ENCODE measurements around the gene TSPAN5.

TSPAN5 gene

DNA sequence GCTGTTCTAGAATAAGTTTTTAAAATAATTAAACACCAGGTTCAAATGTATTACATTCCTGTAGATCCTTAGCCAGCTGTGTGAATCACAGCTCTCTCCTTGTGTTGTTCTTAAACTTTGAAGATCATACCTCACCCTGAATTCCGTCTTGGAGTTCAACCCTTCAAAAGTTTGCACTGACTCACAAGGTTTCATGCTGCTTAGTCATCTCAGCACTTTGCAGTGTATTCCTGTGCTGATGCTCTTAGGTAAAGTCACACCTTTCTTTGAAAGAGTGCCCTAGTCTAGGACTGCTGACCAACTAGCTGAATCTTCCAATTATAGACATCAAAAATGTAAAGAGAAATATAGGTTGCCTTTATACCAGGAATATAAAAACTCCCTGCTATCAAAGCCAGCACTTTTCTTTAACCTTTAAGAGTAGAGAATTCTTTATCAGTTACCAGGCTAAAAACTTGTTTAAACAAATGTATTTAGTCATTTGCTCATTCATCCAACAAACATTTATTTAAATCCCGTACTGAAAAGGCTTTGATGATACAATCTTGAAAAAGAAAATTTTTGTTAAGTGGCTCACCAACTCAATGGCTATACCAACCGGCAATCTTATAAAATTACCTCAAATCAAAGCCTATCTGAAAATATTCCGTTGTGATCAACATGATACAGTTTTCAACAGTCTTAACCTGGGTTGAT is 227.6 kb downstream of the TSPAN5 start:
- ChIA-PET POLR2A (no interaction called here), CTCF (interaction anchor here (0.5 to 0.6 kb wide), 2 partner anchors 383 to 1185 kb away, joined by 3 read pairs; no protein-coding TSS in a partner anchor)
- no peak for TF ChIP-seq ZNF211 (tag by site-specific recombination; IDR thresholded peaks at IDR 0.05; ENCODE audit: low read depth)
- TF ChIP-seq ZNF341 (tag by site-specific recombination; IDR thresholded peaks at IDR 0.05; ENCODE audit: low read depth): no peak
- TF ChIP-seq ZNF19 (tag by site-specific recombination; IDR thresholded peaks at IDR 0.05; ENCODE audit: low read depth): no peak
- no peak for TF ChIP-seq ZNF580 (tag by site-specific recombination; IDR thresholded peaks at IDR 0.05)
- no peak for TF ChIP-seq ZSCAN16 (tag by site-specific recombination; IDR thresholded peaks at IDR 0.05)
- TF ChIP-seq MEIS1 (CRISPR knock-in tag; IDR thresholded peaks at IDR 0.05; ENCODE audit: borderline replicate concordance): no peak
- no peak for TF ChIP-seq ZNF48 (tag by site-specific recombination; IDR thresholded peaks at IDR 0.05)
- no peak for TF ChIP-seq MYNN (tag by site-specific recombination; IDR thresholded peaks at IDR 0.05; ENCODE audit: borderline replicate concordance)
- no peak for TF ChIP-seq ZNF707 (tag by site-specific recombination; IDR thresholded peaks at IDR 0.05)
- TF ChIP-seq ZNF423 (tag by site-specific recombination; IDR thresholded peaks at IDR 0.05): no peak
- no peak for TF ChIP-seq ZNF114 (tag by site-specific recombination; IDR thresholded peaks at IDR 0.05)
- TF ChIP-seq WT1 (tag by site-specific recombination; IDR thresholded peaks at IDR 0.05): no peak
- TF ChIP-seq ZFP3 (tag by site-specific recombination; IDR thresholded peaks at IDR 0.05; ENCODE audit: low read depth): no peak
- no peak for TF ChIP-seq OVOL3 (tag by site-specific recombination; IDR thresholded peaks at IDR 0.05)
- no peak for TF ChIP-seq ZNF366 (tag by site-specific recombination; conservative IDR thresholded peaks at IDR 0.05)
- no peak overlapping the region for H3K4me3 ChIP-seq (ENCODE audit: low read depth, low read length)
- peaks cover 5 to 10% of the 10 kb centered on the region in 2 experiments; a peak in 2 of 3 replicates for H3K36me3 ChIP-seq (ENCODE audit: control insufficient read depth in 2 of 2, insufficient read depth in 1 of 2, low read length in 2 of 2)
- H3K9me3 ChIP-seq (ENCODE audit: control insufficient read depth, insufficient read depth, low read depth, low read length): no peaks in the 10 kb centered on the region
- H3K4me1 ChIP-seq (ENCODE audit: control insufficient read depth, insufficient read depth, low read length): no peaks in the 10 kb centered on the region
- no peak overlapping the region for H3K27ac ChIP-seq (ENCODE audit: extremely low read depth, low read depth, low read length)

GRCh38 chr4:98423009-98423408 is 235.4 kb downstream of the TSPAN5 start:
- peaks cover 0 to 15% of the 10 kb centered on the region in 2 experiments; a peak in 1 of 3 replicates for H3K36me3 ChIP-seq (ENCODE audit: control insufficient read depth in 2 of 2, insufficient read depth in 1 of 2, low read length in 2 of 2)

More at GRCh38 chr4:98423009-98423408, 235.4 kb downstream of the TSPAN5 start:
- no peak overlapping the region for H3K27ac ChIP-seq (ENCODE audit: extremely low read depth, low read depth, low read length)
- H3K4me3 ChIP-seq (ENCODE audit: low read depth, low read length): no peak overlapping the region
- CTCF ChIA-PET: no interaction called here
- no peaks in the 10 kb centered on the region for H3K4me1 ChIP-seq (ENCODE audit: control insufficient read depth, insufficient read depth, low read length)
- TF ChIP-seq ZNF530 (tag by site-specific recombination; IDR thresholded peaks at IDR 0.05; ENCODE audit: low read depth) (no peak), ZNF776 (tag by site-specific recombination; IDR thresholded peaks at IDR 0.05; ENCODE audit: borderline replicate concordance) (no peak), SP3 (tag by site-specific recombination; IDR thresholded peaks at IDR 0.05) (no peak), SCRT1 (tag by site-specific recombination; IDR thresholded peaks at IDR 0.05; ENCODE audit: borderline replicate concordance) (no peak), SCRT2 (tag by site-specific recombination; IDR thresholded peaks at IDR 0.05) (no peak), ZNF155 (tag by site-specific recombination; IDR thresholded peaks at IDR 0.05) (no peak), KLF7 (tag by site-specific recombination; IDR thresholded peaks at IDR 0.05; ENCODE audit: borderline replicate concordance) (no peak), HOXA7 (CRISPR knock-in tag; IDR thresholded peaks at IDR 0.05; ENCODE audit: borderline replicate concordance) (no peak), ZFP69B (tag by site-specific recombination; IDR thresholded peaks at IDR 0.05) (no peak), IKZF3 (tag by site-specific recombination; IDR thresholded peaks at IDR 0.05) (no peak), ATF2 (tag by site-specific recombination; IDR thresholded peaks at IDR 0.05; ENCODE audit: low read depth) (no peak), ZNF837 (tag by site-specific recombination; IDR thresholded peaks at IDR 0.05) (no peak), EGR2 (tag by site-specific recombination; IDR thresholded peaks at IDR 0.05; ENCODE audit: low read depth) (no peak), KLF1 (tag by site-specific recombination; IDR thresholded peaks at IDR 0.05) (no peak), ZNF24 (tag by site-specific recombination; IDR thresholded peaks at IDR 0.05) (no peak), ZNF521 (tag by site-specific recombination; IDR thresholded peaks at IDR 0.05) (no peak), ZFHX2 (tag by site-specific recombination; conservative IDR thresholded peaks at IDR 0.05) (no peak), ZNF292 (tag by site-specific recombination; IDR thresholded peaks at IDR 0.05; ENCODE audit: borderline replicate concordance, low read depth) (no peak)
- TF ChIP-seq, protein P1, sequence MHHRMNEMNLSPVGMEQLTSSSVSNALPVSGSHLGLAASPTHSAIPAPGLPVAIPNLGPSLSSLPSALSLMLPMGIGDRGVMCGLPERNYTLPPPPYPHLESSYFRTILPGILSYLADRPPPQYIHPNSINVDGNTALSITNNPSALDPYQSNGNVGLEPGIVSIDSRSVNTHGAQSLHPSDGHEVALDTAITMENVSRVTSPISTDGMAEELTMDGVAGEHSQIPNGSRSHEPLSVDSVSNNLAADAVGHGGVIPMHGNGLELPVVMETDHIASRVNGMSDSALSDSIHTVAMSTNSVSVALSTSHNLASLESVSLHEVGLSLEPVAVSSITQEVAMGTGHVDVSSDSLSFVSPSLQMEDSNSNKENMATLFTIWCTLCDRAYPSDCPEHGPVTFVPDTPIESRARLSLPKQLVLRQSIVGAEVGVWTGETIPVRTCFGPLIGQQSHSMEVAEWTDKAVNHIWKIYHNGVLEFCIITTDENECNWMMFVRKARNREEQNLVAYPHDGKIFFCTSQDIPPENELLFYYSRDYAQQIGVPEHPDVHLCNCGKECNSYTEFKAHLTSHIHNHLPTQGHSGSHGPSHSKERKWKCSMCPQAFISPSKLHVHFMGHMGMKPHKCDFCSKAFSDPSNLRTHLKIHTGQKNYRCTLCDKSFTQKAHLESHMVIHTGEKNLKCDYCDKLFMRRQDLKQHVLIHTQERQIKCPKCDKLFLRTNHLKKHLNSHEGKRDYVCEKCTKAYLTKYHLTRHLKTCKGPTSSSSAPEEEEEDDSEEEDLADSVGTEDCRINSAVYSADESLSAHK (tag by site-specific recombination; IDR thresholded peaks at IDR 0.05): no peak
- POLR2A ChIA-PET: no interaction called here
- no peaks in the 10 kb centered on the region for H3K9me3 ChIP-seq (ENCODE audit: control insufficient read depth, insufficient read depth, low read depth, low read length)

Data from HEK293 (cell line).